ENCODE data around the gene SLC25A10.

Gene SLC25A10

GRCh38 chr17:81700353-81701287 is 11.5 kb upstream of the SLC25A10 start:
- Histone ChIP-seq H3K36me3 (ENCODE audit: insufficient read depth) (no peaks in the 10 kb centered on the region; the same call in 1 of the 2 replicates), H3K4me2 (peak overlapping the region; percentile 98; the same call in 1 of the 2 replicates), H3K79me2 (ENCODE audit: insufficient read depth, low read depth) (peaks cover 61% of the 10 kb centered on the region)

GRCh38 chr17:81701288-81702071 is 10.6 kb upstream of the SLC25A10 start:
- H3K36me3 ChIP-seq (ENCODE audit: insufficient read depth): no peaks in the 10 kb centered on the region

More at GRCh38 chr17:81700353-81701287, 11.5 kb upstream of the SLC25A10 start:
- H4K20me1 ChIP-seq (ENCODE audit: insufficient read depth): no peaks in the 10 kb centered on the region
- no peaks in the 10 kb centered on the region for H3K27me3 ChIP-seq (ENCODE audit: insufficient read depth, low read depth)
- TF ChIP-seq CTCF (conservative IDR thresholded peaks at IDR 0.05; ENCODE audit: low read depth, low read length): no peak
- no peak overlapping the region for H2AFZ ChIP-seq (ENCODE audit: low read depth)
- H3K9ac ChIP-seq: no peak overlapping the region; the same call in 1 of the 2 replicates
- no peak overlapping the region for H3K27ac ChIP-seq
- H3K4me3 ChIP-seq (IDR thresholded peaks at IDR 0.05; ENCODE audit: insufficient read depth, low read depth, low read length): no peak overlapping the region
- H3K4me1 ChIP-seq (ENCODE audit: low read depth, poor library complexity, severe bottlenecking): peaks cover 30% of the 10 kb centered on the region

GRCh38 chr17:81702934-81703746 is 8.9 kb upstream of the SLC25A10 start, which contains the start of gene MRPL12:
Gene MRPL12 (plus strand): TSS chr17:81703367. CDS start chr17:81703502, 135 bp downstream.
- Histone ChIP-seq H3K4me1 (ENCODE audit: low read depth, poor library complexity, severe bottlenecking) (peaks cover 30% of the 10 kb centered on the region), H3K27ac (peak within 1 kb of the TSS; percentile 81), H3K27me3 (ENCODE audit: insufficient read depth, low read depth) (no peaks in the 10 kb centered on the region), H3K79me2 (ENCODE audit: insufficient read depth, low read depth) (peaks cover 72% of the 10 kb centered on the region), H3K36me3 (ENCODE audit: insufficient read depth) (peaks cover 7% of the 10 kb centered on the region; the same call in 1 of the 2 replicates), H2AFZ (ENCODE audit: low read depth) (peak within 1 kb of the TSS; percentile 32), H4K20me1 (ENCODE audit: insufficient read depth) (no peaks in the 10 kb centered on the region), H3K4me2 (peak within 1 kb of the TSS; percentile 98), H3K9ac (peak within 1 kb of the TSS; percentile 95), H3K4me3 (IDR thresholded peaks at IDR 0.05; ENCODE audit: insufficient read depth, low read depth, low read length) (peak within 1 kb of the TSS; percentile 55)
- peak; percentile 54 for TF ChIP-seq CTCF (conservative IDR thresholded peaks at IDR 0.05; ENCODE audit: low read depth, low read length)

More at GRCh38 chr17:81701288-81702071, 10.6 kb upstream of the SLC25A10 start:
- TF ChIP-seq CTCF (conservative IDR thresholded peaks at IDR 0.05; ENCODE audit: low read depth, low read length): peak; percentile 29; the same call in 1 of the 2 replicates
- H3K4me1 ChIP-seq (ENCODE audit: low read depth, poor library complexity, severe bottlenecking): peaks cover 30% of the 10 kb centered on the region
- H3K79me2 ChIP-seq (ENCODE audit: insufficient read depth, low read depth): peaks cover 70% of the 10 kb centered on the region
- peak overlapping the region; percentile 81; the same call in 1 of the 2 replicates for H3K27ac ChIP-seq
- no peaks in the 10 kb centered on the region for H4K20me1 ChIP-seq (ENCODE audit: insufficient read depth)
- H3K4me3 ChIP-seq (IDR thresholded peaks at IDR 0.05; ENCODE audit: insufficient read depth, low read depth, low read length): no peak overlapping the region
- no peak overlapping the region for H2AFZ ChIP-seq (ENCODE audit: low read depth)
- H3K4me2 ChIP-seq: peak overlapping the region; percentile 98
- H3K27me3 ChIP-seq (ENCODE audit: insufficient read depth, low read depth): no peaks in the 10 kb centered on the region
- H3K9ac ChIP-seq: peak overlapping the region; percentile 95; the same call in 1 of the 2 replicates
